Neutrophil (primary cell): ENCODE data around the gene HTR4.

Experiments
- H3K27ac ChIP-seq: fragments of 200-600 bp; sonication (generic); 2 replicates; pipeline ENCODE4 v1.5.1; 2016; ENCODE audit warnings: mild to moderate bottlenecking, moderate library complexity
- H3K27me3 ChIP-seq: fragments of 200-600 bp; sonication (generic); 2 replicates; pipeline ENCODE4 v1.6.0; 2016; ENCODE audit warnings: mild to moderate bottlenecking
- H3K36me3 ChIP-seq: fragments of 200-600 bp; sonication (generic); 2 replicates; pipeline ENCODE4 v1.5.1; 2017
- H3K4me1 ChIP-seq, 2 experiments: fragments of 200-600 bp in 1 of 2; sonication (generic) in 1 of 2; 1 replicate in 1 of 2; 2 replicates in 1 of 2; pipeline versions ENCODE4 v1.5.1 to v1.6.1; 2013 to 2016; ENCODE audit warnings: low read depth in 1 of 2, low read length in 1 of 2, mild to moderate bottlenecking in 1 of 2, moderate library complexity in 1 of 2; ENCODE audit not compliant: control insufficient read depth in 1 of 2, insufficient read depth in 1 of 2
- H3K4me3 ChIP-seq, 2 experiments: fragments of 200-600 bp in 1 of 2; sonication (generic) in 1 of 2; 1 replicate in 1 of 2; 2 replicates in 1 of 2; pipeline ENCODE4 v1.5.1; 2013 to 2016; ENCODE audit warnings: low read depth in 1 of 2, low read length in 1 of 2, mild to moderate bottlenecking in 1 of 2, moderate library complexity in 1 of 2
- H3K9me3 ChIP-seq: fragments of 200-600 bp; sonication (generic); 2 replicates; pipeline ENCODE4 v1.5.1; 2016
- CTCF ChIP-seq: fragments of 200-600 bp; sonication (generic); IDR thresholded peaks from 2 replicates; pipeline ENCODE4 v1.5.1; 2016; ENCODE audit warnings: antibody characterized with exemption

The HTR4 gene

GRCh38 chr5:148632255-148633066 lies 21.9 kb downstream of the HTR4 start:
- no peaks in the 10 kb centered on the region for H3K4me1 ChIP-seq
- H3K9me3 ChIP-seq, result no peaks in the 10 kb centered on the region
- H3K36me3 ChIP-seq, result no peaks in the 10 kb centered on the region
- TF ChIP-seq CTCF, result no peak
- no peak overlapping the region for H3K4me3 ChIP-seq
- H3K27me3 ChIP-seq, result peaks cover 28% of the 10 kb centered on the region
- no peak overlapping the region for H3K27ac ChIP-seq

GRCh38 chr5:148626986-148627385 lies 27.3 kb downstream of the HTR4 start:
- H3K9me3 ChIP-seq, result no peaks in the 10 kb centered on the region
- peaks cover 17% of the 10 kb centered on the region for H3K27me3 ChIP-seq
- H3K27ac ChIP-seq, result no peak overlapping the region
- no peak overlapping the region for H3K4me3 ChIP-seq
- TF ChIP-seq CTCF, result no peak
- no peaks in the 10 kb centered on the region for H3K36me3 ChIP-seq
- no peaks in the 10 kb centered on the region for H3K4me1 ChIP-seq

DNA sequence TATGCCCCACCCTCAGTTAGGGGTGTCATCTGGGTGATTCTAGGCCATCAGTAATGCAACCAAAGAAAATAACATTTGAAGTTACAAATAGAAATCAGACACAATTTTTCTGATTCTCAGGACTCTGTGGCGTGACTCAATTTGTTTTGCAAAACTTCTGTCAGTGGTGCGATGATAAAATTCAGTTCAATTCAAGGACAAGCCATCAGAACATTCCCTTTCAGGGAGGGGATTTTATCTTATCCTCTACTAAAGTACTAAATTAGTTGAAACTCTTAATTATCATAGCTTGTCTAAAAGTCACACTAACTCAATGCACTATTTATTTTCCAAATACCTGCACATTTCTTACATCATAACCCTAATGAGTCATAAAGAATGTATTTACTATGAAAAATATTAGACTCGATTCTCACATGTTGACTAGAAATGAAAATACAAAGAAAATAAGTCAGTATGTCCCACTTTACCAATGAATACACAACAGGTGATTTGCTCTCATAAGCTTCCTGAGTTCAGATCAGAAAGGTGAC lies 28.2 kb downstream of the HTR4 start:
- H3K9me3 ChIP-seq, result no peaks in the 10 kb centered on the region
- no peaks in the 10 kb centered on the region for H3K36me3 ChIP-seq
- H3K27ac ChIP-seq, result no peak overlapping the region
- no peak for TF ChIP-seq CTCF
- no peak overlapping the region for H3K4me3 ChIP-seq
- H3K4me1 ChIP-seq, result no peaks in the 10 kb centered on the region
- peaks cover 12% of the 10 kb centered on the region for H3K27me3 ChIP-seq

DNA sequence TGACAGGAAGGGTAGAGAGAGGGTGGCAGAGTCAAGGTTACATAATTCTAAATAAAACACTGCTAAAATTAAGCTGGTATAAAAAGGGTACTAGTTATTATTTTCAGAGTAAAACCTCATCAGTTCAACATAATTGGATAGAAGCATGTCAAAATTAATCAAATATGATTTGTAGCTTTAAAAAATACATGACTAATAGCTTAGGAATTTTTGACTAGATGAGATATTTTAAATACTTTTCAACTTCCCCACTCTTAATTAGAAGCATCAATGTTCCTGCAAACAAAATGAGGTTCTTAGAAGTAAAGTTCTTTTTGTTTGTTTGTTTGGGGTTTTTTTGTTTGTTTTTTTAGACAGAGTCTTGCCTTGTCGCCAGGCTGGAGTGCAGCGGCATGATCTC lies 29.1 kb downstream of the HTR4 start:
- peaks cover 9% of the 10 kb centered on the region for H3K27me3 ChIP-seq
- no peak overlapping the region for H3K4me3 ChIP-seq
- H3K4me1 ChIP-seq, result no peaks in the 10 kb centered on the region
- TF ChIP-seq CTCF, result no peak
- no peaks in the 10 kb centered on the region for H3K36me3 ChIP-seq
- no peak overlapping the region for H3K27ac ChIP-seq
- H3K9me3 ChIP-seq, result no peaks in the 10 kb centered on the region

GRCh38 chr5:148623741-148624140 lies 30.6 kb downstream of the HTR4 start:
- Histone ChIP-seq H3K27me3 (peaks cover 9% of the 10 kb centered on the region), H3K4me3 (no peak overlapping the region), H3K4me1 (peaks cover 0 to 1% of the 10 kb centered on the region in 2 experiments), H3K9me3 (no peaks in the 10 kb centered on the region), H3K36me3 (no peaks in the 10 kb centered on the region), H3K27ac (no peak overlapping the region)
- no peak for TF ChIP-seq CTCF
